D721Med (cell line): ENCODE results near the gene SNX1.

Source experiments
- DNase-seq: peaks from one replicate; pipeline ENCODE4 v3.0.0; 2011; ENCODE audit warnings: low spot score; ENCODE audit not compliant: insufficient read length
- FAIRE-seq: peaks from 2 replicates; lab custom pipeline; 2011; peaks lifted over from hg19 to GRCh38; lab: Jason Lieb, UNC
- TF ChIP-seq, protein P1 (sequence below): IDR thresholded peaks from 2 replicates; pipeline ENCODE4 v1.5.1; 2012; ENCODE audit warnings: mild to moderate bottlenecking, control low read depth; ENCODE audit not compliant: insufficient read depth; ENCODE audit errors: missing control alignments

Gene SNX1

DNA sequence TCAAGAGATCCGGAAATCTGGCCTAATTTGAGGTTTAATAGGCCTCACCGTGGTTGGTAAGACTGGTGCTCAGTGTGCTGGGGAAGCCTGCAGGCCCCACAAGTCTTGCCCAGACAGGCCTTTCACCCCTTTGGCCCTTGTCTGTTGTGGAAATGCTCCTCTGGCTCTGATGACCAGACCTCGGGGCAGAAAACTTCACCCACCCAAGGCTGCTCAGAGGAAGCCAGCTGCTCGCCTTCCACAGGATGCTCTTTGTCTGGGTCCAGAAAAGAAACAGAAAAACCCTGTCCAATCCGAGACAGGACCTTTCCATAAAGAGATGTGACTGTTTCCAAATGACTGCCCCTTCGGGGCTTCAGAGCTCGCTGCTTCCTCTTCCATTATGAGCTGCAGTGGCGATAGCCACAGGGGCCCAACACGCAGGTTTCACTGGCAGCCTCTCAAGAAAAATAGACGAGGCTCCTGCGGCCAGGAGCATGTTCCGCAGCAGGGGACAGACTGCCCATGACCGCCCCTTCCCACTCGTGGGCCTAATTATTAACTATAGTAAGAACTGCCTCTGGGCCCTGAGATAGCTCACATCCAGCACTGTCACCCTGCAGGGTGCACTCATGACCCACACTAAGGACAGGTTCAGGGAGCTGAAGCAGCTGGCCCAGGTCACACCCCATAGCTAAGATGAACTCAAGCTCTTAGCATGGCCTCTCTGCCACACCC is 48.9 kb downstream of the SNX1 start:
- DNase-seq (no peak), FAIRE-seq (no peak)
- TF ChIP-seq, protein P1, sequence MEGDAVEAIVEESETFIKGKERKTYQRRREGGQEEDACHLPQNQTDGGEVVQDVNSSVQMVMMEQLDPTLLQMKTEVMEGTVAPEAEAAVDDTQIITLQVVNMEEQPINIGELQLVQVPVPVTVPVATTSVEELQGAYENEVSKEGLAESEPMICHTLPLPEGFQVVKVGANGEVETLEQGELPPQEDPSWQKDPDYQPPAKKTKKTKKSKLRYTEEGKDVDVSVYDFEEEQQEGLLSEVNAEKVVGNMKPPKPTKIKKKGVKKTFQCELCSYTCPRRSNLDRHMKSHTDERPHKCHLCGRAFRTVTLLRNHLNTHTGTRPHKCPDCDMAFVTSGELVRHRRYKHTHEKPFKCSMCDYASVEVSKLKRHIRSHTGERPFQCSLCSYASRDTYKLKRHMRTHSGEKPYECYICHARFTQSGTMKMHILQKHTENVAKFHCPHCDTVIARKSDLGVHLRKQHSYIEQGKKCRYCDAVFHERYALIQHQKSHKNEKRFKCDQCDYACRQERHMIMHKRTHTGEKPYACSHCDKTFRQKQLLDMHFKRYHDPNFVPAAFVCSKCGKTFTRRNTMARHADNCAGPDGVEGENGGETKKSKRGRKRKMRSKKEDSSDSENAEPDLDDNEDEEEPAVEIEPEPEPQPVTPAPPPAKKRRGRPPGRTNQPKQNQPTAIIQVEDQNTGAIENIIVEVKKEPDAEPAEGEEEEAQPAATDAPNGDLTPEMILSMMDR: no peak

- DNase-seq (no peak), FAIRE-seq (no peak)
- TF ChIP-seq, protein P1: no peak
Observed at GRCh38 chr15:64146041-64146440, 50.3 kb downstream of the SNX1 start.

- FAIRE-seq: no peak
- TF ChIP-seq, protein P1: no peak
- DNase-seq: no peak
Observed at GRCh38 chr15:64146520-64146884, 50.7 kb downstream of the SNX1 start.

DNA sequence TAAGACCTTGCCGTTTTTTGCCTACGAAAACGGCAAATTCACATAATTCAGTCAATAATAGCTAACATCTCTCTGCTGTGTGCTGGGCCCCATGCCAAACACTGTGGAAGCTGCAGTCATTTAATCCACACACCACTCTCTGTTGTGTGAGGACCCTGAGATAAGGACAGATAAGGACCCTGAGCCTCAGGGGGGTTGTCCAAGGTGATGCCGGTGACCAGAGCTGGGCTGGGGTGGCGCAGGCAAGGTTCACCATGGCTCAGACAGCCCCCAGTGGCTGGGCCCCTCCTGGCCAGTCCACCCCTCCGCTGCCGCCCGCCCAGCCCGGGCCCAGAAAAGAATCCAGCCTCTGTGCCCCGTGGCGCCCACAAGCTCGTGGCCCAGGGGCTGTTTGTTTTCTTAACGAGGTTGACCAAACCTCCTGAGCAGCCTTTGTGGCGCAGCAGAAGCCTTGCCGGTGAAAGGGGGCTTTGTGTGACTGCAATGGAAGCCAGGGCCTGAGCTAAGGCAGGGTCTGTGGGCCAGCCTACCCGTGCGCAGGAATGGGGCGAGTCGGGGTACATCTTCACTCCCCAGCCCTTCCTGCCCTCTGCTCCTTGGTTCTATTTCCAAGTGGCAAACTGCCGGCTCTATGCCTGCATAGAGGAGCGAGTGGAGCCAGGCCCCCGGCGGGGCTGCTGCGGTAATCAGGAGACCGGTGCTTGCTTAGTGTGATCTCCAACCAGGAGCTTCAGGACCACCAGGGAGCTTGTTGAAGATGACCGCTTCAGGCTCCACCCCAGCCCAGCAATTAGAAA is 51.3 kb downstream of the SNX1 start:
- FAIRE-seq: no peak

DNA sequence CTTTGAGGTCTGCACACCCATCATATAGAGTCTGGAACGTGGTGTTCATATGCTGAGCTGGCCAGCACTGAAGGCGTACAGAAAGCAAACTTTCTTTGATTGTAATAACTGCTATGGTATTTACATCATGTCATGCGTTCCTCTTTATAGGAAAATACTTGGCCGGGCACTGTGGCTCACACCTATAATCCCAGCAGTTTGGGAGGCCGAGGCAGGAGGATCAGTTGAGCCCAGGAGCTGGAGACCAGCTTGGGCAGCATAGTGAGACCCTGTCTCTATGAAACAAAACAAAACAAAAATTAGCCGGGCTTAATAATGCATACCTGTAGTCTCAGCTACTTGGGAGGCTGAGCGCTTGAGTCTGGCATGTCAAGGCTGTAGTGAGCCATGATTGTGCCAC is 52.4 kb downstream of the SNX1 start:
- TF ChIP-seq, protein P1: no peak
- FAIRE-seq (no peak), DNase-seq (no peak)

More for the DNA sequence above, 51.3 kb downstream of the SNX1 start:
- DNase-seq: no peak
- TF ChIP-seq, protein P1: no peak

DNA sequence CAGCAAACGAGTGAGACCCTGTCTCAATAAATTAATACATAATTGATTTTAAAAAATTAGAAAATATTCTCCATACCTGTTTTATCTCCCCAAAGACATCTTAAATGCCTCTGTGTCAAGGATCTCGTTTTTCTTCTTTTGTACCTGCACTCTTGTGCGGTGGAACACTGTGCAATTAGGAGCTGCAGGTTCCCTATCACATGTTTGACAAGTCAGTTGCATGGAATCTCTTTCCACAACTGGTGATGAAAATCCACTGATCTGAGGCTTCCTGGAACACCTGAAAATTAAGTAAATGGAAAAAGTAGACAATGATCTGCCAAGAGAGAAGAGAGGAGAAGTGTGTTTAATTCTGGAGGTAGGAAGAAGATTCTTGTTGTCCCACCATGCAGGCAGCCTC is 52.8 kb downstream of the SNX1 start:
- DNase-seq: no peak
- no peak for FAIRE-seq
- TF ChIP-seq, protein P1: no peak

- FAIRE-seq (no peak), DNase-seq (no peak)
- TF ChIP-seq, protein P1: peak; percentile 20
Observed at GRCh38 chr15:64149424-64149823, 53.6 kb downstream of the SNX1 start.
